ENCODE results near the gene SPX.

SPX gene, protein sequence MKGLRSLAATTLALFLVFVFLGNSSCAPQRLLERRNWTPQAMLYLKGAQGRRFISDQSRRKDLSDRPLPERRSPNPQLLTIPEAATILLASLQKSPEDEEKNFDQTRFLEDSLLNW

DNA sequence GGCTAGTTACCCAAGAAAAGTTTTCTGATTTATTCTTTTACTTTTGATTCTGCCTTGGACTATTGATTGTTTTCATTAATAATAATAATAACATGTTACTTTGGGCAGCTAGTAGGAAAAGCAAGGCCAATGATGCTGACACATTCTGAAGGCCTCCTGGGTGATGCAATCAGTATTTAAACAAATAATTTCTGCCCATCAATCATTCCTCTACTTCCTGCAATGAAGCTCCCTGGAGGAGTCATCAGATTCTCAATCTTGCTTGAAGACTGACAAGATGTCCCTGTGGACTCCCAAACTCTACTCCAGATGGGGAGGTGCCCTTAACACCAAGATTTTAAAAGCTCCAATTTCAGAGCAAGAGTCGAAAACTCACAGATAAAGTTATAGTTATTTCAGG is at the start of gene SPX:
SPX (plus strand) TSS at position 244 of the 400 bp plus-strand sequence. CDS start 177 bp downstream, outside the sequence.
- in situ Hi-C loops (cut with MboI; ENCODE audit: low pct_unique_long_range_greater_than_20kb, low sequenced_read_pairs, unreplicated experiment), result no loop called here
- no peak for DNase-seq (ENCODE audit: low spot score)
- TF ChIP-seq, protein P1, sequence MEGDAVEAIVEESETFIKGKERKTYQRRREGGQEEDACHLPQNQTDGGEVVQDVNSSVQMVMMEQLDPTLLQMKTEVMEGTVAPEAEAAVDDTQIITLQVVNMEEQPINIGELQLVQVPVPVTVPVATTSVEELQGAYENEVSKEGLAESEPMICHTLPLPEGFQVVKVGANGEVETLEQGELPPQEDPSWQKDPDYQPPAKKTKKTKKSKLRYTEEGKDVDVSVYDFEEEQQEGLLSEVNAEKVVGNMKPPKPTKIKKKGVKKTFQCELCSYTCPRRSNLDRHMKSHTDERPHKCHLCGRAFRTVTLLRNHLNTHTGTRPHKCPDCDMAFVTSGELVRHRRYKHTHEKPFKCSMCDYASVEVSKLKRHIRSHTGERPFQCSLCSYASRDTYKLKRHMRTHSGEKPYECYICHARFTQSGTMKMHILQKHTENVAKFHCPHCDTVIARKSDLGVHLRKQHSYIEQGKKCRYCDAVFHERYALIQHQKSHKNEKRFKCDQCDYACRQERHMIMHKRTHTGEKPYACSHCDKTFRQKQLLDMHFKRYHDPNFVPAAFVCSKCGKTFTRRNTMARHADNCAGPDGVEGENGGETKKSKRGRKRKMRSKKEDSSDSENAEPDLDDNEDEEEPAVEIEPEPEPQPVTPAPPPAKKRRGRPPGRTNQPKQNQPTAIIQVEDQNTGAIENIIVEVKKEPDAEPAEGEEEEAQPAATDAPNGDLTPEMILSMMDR (IDR thresholded peaks at IDR 0.05; ENCODE audit: extremely low read depth, insufficient read depth, missing control alignments), result no peak

DNA sequence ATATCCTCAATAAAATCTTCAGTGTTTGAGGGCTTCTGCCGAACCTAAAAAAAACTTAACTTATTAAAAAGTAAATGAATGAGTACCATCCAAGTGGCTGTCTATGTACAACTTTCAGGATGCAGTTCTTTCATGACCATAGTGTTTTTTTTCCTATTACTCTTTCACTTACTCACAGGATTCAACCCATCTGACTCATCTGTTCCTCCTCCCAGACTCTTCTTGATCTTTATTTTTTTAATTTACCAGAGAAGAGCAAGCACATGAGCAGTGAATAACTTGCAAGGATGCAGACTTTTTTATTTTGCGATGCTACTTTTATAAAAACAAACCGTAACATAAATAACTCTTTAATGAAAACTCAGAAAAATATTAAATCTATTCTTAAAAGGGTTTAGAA is 49.1 kb upstream of the SPX start:
- TF ChIP-seq, protein P1 (IDR thresholded peaks at IDR 0.05; ENCODE audit: extremely low read depth, insufficient read depth, missing control alignments), result no peak
- in situ Hi-C loops (cut with MboI; ENCODE audit: low pct_unique_long_range_greater_than_20kb, low sequenced_read_pairs, unreplicated experiment), result loop anchor here (25.0 kb wide), 1 partner anchor 985 kb away; no protein-coding TSS in a partner anchor
- no peak for DNase-seq (ENCODE audit: low spot score)

DNA sequence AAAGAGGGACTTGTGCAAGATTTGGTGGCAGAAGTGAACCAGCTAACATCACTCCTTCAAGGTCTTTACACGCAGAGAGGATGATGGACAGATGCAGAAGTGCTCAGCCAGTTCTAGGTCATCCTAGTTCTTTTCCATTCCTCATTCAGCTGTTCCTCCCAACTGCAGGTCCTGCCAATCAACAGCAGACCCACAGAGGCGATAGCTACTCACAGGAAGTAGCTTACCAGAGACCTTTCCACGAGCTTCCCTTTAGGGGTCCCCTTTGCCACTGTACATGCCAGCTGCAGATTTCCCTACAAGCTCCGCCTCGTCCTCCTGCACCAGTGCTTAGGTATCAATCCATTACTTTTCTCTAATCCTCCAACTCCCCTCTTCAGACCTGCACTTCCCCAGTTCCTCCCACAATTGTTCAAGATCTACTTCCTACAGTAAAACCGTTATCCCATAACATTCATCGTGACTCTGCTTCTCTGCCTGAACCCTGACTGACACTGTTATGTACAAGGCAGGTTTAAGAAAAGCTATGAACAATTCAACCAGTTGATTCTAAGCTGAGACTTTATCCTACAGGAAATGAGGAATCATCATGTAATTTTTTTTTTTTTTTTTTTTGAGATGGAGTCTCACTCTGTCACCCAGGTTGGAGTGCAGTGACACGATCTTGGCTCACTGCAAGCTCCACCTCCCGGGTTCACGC is 47.2 kb upstream of the SPX start:
- DNase-seq (ENCODE audit: low spot score), result no peak
- TF ChIP-seq, protein P1 (IDR thresholded peaks at IDR 0.05; ENCODE audit: extremely low read depth, insufficient read depth, missing control alignments), result no peak
- in situ Hi-C loops (cut with MboI; ENCODE audit: low pct_unique_long_range_greater_than_20kb, low sequenced_read_pairs, unreplicated experiment), result loop anchor here (25.0 kb wide), 1 partner anchor 983 kb away; no protein-coding TSS in a partner anchor

DNA sequence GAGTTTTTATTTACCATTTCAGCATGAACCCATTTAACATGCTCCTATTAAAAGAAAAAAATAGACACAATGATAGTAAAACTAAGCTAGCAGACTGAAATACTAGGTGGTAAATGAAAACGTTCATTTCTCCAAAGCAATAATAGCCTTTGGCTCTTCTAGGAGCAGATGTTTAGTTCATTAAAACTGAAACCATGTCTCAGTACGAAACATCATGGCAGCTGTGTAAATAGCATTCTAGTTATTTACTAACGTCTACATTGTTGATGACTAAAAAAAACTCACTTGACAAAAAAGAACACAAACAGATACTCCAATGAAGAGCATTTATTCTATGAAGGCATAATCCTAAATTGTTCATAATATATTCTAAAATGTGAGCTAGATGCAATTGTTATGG is 42.6 kb upstream of the SPX start:
- no peak for DNase-seq (ENCODE audit: low spot score)
- TF ChIP-seq, protein P1 (IDR thresholded peaks at IDR 0.05; ENCODE audit: extremely low read depth, insufficient read depth, missing control alignments), result no peak
- in situ Hi-C loops (cut with MboI; ENCODE audit: low pct_unique_long_range_greater_than_20kb, low sequenced_read_pairs, unreplicated experiment), result loop anchor here (25.0 kb wide), 1 partner anchor 979 kb away; no protein-coding TSS in a partner anchor

DNA sequence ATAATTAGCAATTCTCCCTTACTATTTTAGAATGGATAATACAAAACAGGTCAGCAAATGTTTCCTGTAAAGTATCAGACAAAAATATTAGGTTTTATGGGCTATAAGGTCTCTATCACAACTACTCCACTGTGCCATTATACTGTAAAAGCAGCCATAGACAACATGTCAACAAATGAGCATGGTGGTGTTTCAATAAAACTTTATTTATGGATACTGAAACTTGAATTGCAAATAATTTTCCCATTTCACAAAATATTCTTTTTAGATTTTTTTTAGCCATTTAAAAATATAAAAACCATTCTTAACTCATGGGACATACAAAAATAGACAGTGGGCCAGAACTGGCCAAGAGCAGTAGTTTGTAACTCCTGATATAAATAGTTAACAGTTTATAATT is 40.1 kb upstream of the SPX start:
- in situ Hi-C loops (cut with MboI; ENCODE audit: low pct_unique_long_range_greater_than_20kb, low sequenced_read_pairs, unreplicated experiment), result loop anchor here (25.0 kb wide), 1 partner anchor 976 kb away; no protein-coding TSS in a partner anchor
- TF ChIP-seq, protein P1 (IDR thresholded peaks at IDR 0.05; ENCODE audit: extremely low read depth, insufficient read depth, missing control alignments), result no peak

DNA sequence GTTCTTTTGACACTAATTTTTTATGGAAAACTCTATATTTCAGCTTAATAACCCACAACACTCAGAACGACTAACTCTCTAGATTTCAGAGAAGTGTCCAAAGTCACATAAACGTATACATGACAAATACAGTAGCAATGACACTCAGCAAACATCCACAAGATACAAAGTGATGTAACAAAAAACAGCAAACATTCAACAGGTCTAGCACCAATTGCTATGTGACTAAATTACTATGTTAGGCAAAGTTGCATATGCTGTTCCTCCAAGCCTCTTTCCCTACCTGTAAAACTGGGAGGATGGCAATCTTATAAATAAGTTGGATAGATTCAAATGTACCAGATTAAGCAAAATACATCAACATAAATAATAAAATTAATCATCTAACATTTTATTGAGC is 26.3 kb upstream of the SPX start:
- DNase-seq (ENCODE audit: low spot score), result no peak
- TF ChIP-seq, protein P1 (IDR thresholded peaks at IDR 0.05; ENCODE audit: extremely low read depth, insufficient read depth, missing control alignments), result no peak
- in situ Hi-C loops (cut with MboI; ENCODE audit: low pct_unique_long_range_greater_than_20kb, low sequenced_read_pairs, unreplicated experiment), result loop anchor here (10.0 to 25.0 kb wide), 2 partner anchors 145 to 963 kb away; no protein-coding TSS in a partner anchor

More for the DNA sequence above, 40.1 kb upstream of the SPX start:
- DNase-seq (ENCODE audit: low spot score), result no peak

Data from GM13977 (cell line).